WTC11 (cell line): ENCODE data around the gene RPS27A. TPM values are rescaled to one million over a fixed set of nuclear protein-coding genes. Genes with fewer than 3 reads are reported as not detected.
"Not testable (repeated sequence)": the region's sequence is repeated elsewhere in the genome, so short reads cannot be mapped to it uniquely, and the experiment has no call there.

ENCODE experiments used
- ATAC-seq: fragments of 200-7000 bp; cut with Tn5 transposase; 2 replicates; pipeline ENCODE4 v1.10.0; 2021; ENCODE audit warnings: mild to moderate bottlenecking, moderate library complexity
- CTCF ChIA-PET: fragments of 300-600 bp; sonication (Branson Sonifier 250); formaldehyde crosslinking; loops from one replicate; lab custom pipeline; 2021; ENCODE audit warnings: antibody characterized with exemption; lab: Charles Lee
- POLR2A ChIA-PET: fragments of 350-600 bp; sonication (Branson Sonifier 250); formaldehyde crosslinking; loops from one replicate; lab custom pipeline; 2021; ENCODE audit warnings: antibody characterized with exemption; lab: Charles Lee
- DNase-seq: peaks from one replicate; pipeline ENCODE4 v3.0.0; 2021; ENCODE audit warnings: low spot score
- H3K27ac Mint-ChIP-seq: 2 replicates; pipeline ENCODE4 v1.8.0; 2021; ENCODE audit warnings: mixed read lengths
- H3K27me3 Mint-ChIP-seq: 2 replicates; pipeline ENCODE4 v1.8.0; 2021; ENCODE audit warnings: low read depth, mild to moderate bottlenecking, moderate library complexity, mixed read lengths
- H3K36me3 Mint-ChIP-seq: 2 replicates; pipeline ENCODE4 v1.8.0; 2021; ENCODE audit warnings: mixed read lengths
- H3K4me1 Mint-ChIP-seq: 2 replicates; pipeline ENCODE4 v1.8.0; 2022; ENCODE audit warnings: mixed read lengths
- H3K4me3 Mint-ChIP-seq: 2 replicates; pipeline ENCODE4 v1.8.0; 2021; ENCODE audit warnings: mild to moderate bottlenecking, moderate library complexity, mixed read lengths
- H3K9me3 Mint-ChIP-seq: 2 replicates; pipeline ENCODE4 v1.8.0; 2021; ENCODE audit warnings: mixed read lengths
- E2F1 ChIP-seq: sonication (generic); formaldehyde crosslinking; IDR thresholded peaks from 2 replicates; pipeline ENCODE4 v1.8.0; 2022; ENCODE audit warnings: mild to moderate bottlenecking, missing genetic modification reagents
- FOXK1 ChIP-seq: sonication (generic); formaldehyde crosslinking; IDR thresholded peaks from 2 replicates; pipeline ENCODE4 v1.8.0; 2022; ENCODE audit warnings: mild to moderate bottlenecking, moderate library complexity, missing genetic modification reagents
- HMGA2 ChIP-seq: fragments of 250-450 bp; sonication (Bioruptor Pico); IDR thresholded peaks from 2 replicates; pipeline ENCODE4 v1.4.0; 2021; ENCODE audit warnings: mild to moderate bottlenecking, moderate library complexity
- JAZF1 ChIP-seq: fragments of 250-450 bp; sonication (Bioruptor Pico); IDR thresholded peaks from 2 replicates; pipeline ENCODE4 v1.9.0; 2021; ENCODE audit warnings: moderate library complexity, mild to moderate bottlenecking, inconsistent platforms
- MYBL2 ChIP-seq: sonication (generic); formaldehyde crosslinking; IDR thresholded peaks from 2 replicates; pipeline ENCODE4 v1.8.1; 2023; ENCODE audit warnings: mild to moderate bottlenecking, moderate library complexity, missing genetic modification reagents
- NFE2L1 ChIP-seq: sonication (generic); formaldehyde crosslinking; IDR thresholded peaks from 2 replicates; pipeline ENCODE4 v1.8.1; 2023; ENCODE audit warnings: missing genetic modification reagents
- RORB ChIP-seq: fragments of 250-450 bp; sonication (Bioruptor Pico); IDR thresholded peaks from 2 replicates; pipeline ENCODE4 v1.9.0; 2021; ENCODE audit warnings: mild to moderate bottlenecking
- SP1 ChIP-seq: sonication (generic); formaldehyde crosslinking; conservative IDR thresholded peaks from 2 replicates; pipeline ENCODE4 v1.8.1; 2022; ENCODE audit warnings: missing genetic modification reagents
- USF2 ChIP-seq: sonication (generic); formaldehyde crosslinking; IDR thresholded peaks from 2 replicates; pipeline ENCODE4 v1.8.1; 2023; ENCODE audit warnings: mild to moderate bottlenecking, missing genetic modification reagents, moderate library complexity
- ZNF396 ChIP-seq: fragments of 250-450 bp; sonication (Bioruptor Pico); IDR thresholded peaks from 2 replicates; pipeline ENCODE4 v1.8.0; 2021; ENCODE audit warnings: mild to moderate bottlenecking, moderate library complexity, borderline replicate concordance
- total RNA-seq: library from RNA; stranded (reverse); gene quantifications from 3 replicates; pipeline ENCODE4 v1.2.3, GENCODE V29; 2021
- TF ChIP-seq, protein P1 (sequence below): sonication (generic); formaldehyde crosslinking; IDR thresholded peaks from 2 replicates; pipeline ENCODE4 v1.8.0; 2022; ENCODE audit warnings: mild to moderate bottlenecking, missing genetic modification reagents
- TF ChIP-seq, protein P2 (sequence below): sonication (generic); formaldehyde crosslinking; IDR thresholded peaks from 2 replicates; pipeline ENCODE4 v1.8.1; 2023; ENCODE audit warnings: mild to moderate bottlenecking, missing genetic modification reagents
- TF ChIP-seq, protein P3 (sequence below): sonication (generic); formaldehyde crosslinking; conservative IDR thresholded peaks from 2 replicates; pipeline ENCODE4 v1.8.1; 2022; ENCODE audit warnings: mild to moderate bottlenecking, missing genetic modification reagents
- TF ChIP-seq, protein P4 (sequence below): fragments of 250-450 bp; sonication (Bioruptor Pico); IDR thresholded peaks from 2 replicates; pipeline ENCODE4 v1.9.0; 2021; ENCODE audit warnings: moderate library complexity, mild to moderate bottlenecking, inconsistent platforms, borderline replicate concordance

The RPS27A gene
- total RNA-seq, 1 experiment from 2014 or later, result 1,424 TPM

GRCh38 chr2:55245411-55245810 lies 12.9 kb downstream of the RPS27A start:
- ChIA-PET CTCF (no interaction called here), POLR2A (interaction anchor here (0.6 kb wide), 1 partner anchor 105 kb away, joined by 3 read pairs; no protein-coding TSS in a partner anchor)
- Mint-ChIP-seq H3K9me3 (no peaks in the 10 kb centered on the region), H3K36me3 (peaks cover 36% of the 10 kb centered on the region), H3K4me1 (no peaks in the 10 kb centered on the region), H3K27ac (no peak overlapping the region), H3K27me3 (no peaks in the 10 kb centered on the region), H3K4me3 (no peak overlapping the region)
- TF ChIP-seq ZNF396, result no peak
- DNase-seq, result no peak
- no peak for ATAC-seq

- peaks cover 42% of the 10 kb centered on the region for H3K36me3 Mint-ChIP-seq
- H3K9me3 Mint-ChIP-seq, result no peaks in the 10 kb centered on the region
- TF ChIP-seq FOXK1 (CRISPR knock-in tag) (no peak), E2F1 (CRISPR knock-in tag) (no peak), RORB (CRISPR knock-in tag) (no peak)
- H3K27ac Mint-ChIP-seq, result no peak overlapping the region
- POLR2A ChIA-PET, result no interaction called here
- no peaks in the 10 kb centered on the region for H3K4me1 Mint-ChIP-seq
- DNase-seq (no peak), ATAC-seq (no peak)
- no peaks in the 10 kb centered on the region for H3K27me3 Mint-ChIP-seq
- H3K4me3 Mint-ChIP-seq, result no peak overlapping the region
- CTCF ChIA-PET, result no interaction called here
Observed at GRCh38 chr2:55247025-55247424, 14.5 kb downstream of the RPS27A start.

DNA sequence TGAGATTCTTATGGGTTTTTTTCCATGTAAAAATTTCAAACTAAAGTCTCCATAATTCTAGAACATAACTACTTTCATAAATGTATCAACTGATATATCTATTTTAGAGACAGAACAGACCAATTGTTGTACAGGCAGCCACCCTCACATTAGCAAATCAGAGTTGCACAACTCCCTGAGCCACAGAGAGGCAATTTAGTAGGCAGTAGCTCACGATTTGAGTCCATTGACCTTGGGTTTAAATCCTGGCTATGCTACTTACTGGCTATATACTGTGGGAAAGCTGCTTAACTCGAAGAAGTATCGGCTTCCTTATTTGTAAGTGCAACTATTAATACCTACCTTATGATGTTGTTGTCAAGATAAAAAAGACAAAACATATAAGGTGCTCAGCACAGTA lies 20.3 kb downstream of the RPS27A start:
- POLR2A ChIA-PET, result no interaction called here
- no peaks in the 10 kb centered on the region for H3K9me3 Mint-ChIP-seq
- DNase-seq, result no peak
- CTCF ChIA-PET, result no interaction called here
- H3K27me3 Mint-ChIP-seq, result no peaks in the 10 kb centered on the region
- peaks cover 40% of the 10 kb centered on the region for H3K36me3 Mint-ChIP-seq
- no peak for ATAC-seq
- H3K4me3 Mint-ChIP-seq, result no peak overlapping the region
- no peaks in the 10 kb centered on the region for H3K4me1 Mint-ChIP-seq
- TF ChIP-seq HMGA2 (CRISPR knock-in tag) (no peak), SP1 (CRISPR knock-in tag) (no peak), USF2 (CRISPR knock-in tag) (no peak), NFE2L1 (CRISPR knock-in tag) (no peak)
- TF ChIP-seq, protein P1, sequence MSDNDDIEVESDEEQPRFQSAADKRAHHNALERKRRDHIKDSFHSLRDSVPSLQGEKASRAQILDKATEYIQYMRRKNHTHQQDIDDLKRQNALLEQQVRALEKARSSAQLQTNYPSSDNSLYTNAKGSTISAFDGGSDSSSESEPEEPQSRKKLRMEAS (CRISPR knock-in tag), result no peak
- H3K27ac Mint-ChIP-seq, result no peak overlapping the region

DNA sequence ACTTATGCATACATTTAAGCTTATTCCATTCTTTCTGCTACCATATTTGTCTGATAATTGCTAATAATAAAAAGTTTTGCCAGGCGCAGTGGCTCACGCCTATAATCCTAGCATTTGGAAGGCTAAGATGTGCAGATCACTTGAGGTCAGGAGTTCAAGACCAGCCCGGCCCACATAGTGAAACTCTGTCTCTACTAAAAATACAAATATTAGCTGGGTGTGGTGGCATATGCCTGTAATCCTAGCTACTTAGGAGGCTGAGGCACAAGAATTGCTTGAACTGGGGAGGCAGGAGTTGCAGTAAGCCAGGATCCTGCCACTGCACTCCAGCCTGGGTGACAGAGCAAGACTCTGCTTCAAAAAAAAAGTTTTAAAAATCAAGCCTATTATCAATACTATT lies 27.1 kb downstream of the RPS27A start:
- H3K27ac Mint-ChIP-seq, ATAC-seq, H3K9me3 Mint-ChIP-seq, DNase-seq, POLR2A ChIA-PET, H3K4me1 Mint-ChIP-seq, H3K4me3 Mint-ChIP-seq, H3K27me3 Mint-ChIP-seq: not testable (repeated sequence)
- CTCF ChIA-PET, result interaction anchor here (0.6 kb wide), 1 partner anchor 196 kb away, joined by 5 read pairs; no protein-coding TSS in a partner anchor
- peaks cover 42% of the 10 kb centered on the region for H3K36me3 Mint-ChIP-seq

- DNase-seq, result no peak
- peaks cover 10% of the 10 kb centered on the region; the same call in 1 of the 2 replicates for H3K4me1 Mint-ChIP-seq
- H3K9me3 Mint-ChIP-seq, result no peaks in the 10 kb centered on the region
- peaks cover 17% of the 10 kb centered on the region for H3K36me3 Mint-ChIP-seq
- no peaks in the 10 kb centered on the region for H3K27me3 Mint-ChIP-seq
- peak overlapping the region; percentile 95 for H3K4me3 Mint-ChIP-seq
- ChIA-PET POLR2A (no interaction called here), CTCF (no interaction called here)
- no peak for ATAC-seq
- peak overlapping the region; percentile 85 for H3K27ac Mint-ChIP-seq
- TF ChIP-seq, protein P2, sequence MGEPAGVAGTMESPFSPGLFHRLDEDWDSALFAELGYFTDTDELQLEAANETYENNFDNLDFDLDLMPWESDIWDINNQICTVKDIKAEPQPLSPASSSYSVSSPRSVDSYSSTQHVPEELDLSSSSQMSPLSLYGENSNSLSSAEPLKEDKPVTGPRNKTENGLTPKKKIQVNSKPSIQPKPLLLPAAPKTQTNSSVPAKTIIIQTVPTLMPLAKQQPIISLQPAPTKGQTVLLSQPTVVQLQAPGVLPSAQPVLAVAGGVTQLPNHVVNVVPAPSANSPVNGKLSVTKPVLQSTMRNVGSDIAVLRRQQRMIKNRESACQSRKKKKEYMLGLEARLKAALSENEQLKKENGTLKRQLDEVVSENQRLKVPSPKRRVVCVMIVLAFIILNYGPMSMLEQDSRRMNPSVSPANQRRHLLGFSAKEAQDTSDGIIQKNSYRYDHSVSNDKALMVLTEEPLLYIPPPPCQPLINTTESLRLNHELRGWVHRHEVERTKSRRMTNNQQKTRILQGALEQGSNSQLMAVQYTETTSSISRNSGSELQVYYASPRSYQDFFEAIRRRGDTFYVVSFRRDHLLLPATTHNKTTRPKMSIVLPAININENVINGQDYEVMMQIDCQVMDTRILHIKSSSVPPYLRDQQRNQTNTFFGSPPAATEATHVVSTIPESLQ (CRISPR knock-in tag), result no peak
- TF ChIP-seq, protein P3, sequence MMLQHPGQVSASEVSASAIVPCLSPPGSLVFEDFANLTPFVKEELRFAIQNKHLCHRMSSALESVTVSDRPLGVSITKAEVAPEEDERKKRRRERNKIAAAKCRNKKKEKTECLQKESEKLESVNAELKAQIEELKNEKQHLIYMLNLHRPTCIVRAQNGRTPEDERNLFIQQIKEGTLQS, result no peak
- no peak for TF ChIP-seq NFE2L1 (CRISPR knock-in tag)
- TF ChIP-seq, protein P4, sequence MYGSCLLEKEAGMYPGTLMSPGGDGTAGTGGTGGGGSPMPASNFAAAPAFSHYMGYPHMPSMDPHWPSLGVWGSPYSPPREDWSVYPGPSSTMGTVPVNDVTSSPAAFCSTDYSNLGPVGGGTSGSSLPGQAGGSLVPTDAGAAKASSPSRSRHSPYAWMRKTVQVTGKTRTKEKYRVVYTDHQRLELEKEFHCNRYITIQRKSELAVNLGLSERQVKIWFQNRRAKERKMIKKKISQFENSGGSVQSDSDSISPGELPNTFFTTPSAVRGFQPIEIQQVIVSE (CRISPR knock-in tag), result no peak
- TF ChIP-seq JAZF1, result no peak
- TF ChIP-seq MYBL2 (CRISPR knock-in tag), result no peak
Observed at GRCh38 chr2:55268288-55268906, 35.9 kb downstream of the RPS27A start.
